PC-3 (cell line): Measurements from ENCODE around the gene CLMN. TPM values are rescaled to one million over a fixed set of nuclear protein-coding genes. Genes with fewer than 3 reads are reported as not detected.

Source experiments
- ATAC-seq: fragments of 200-7000 bp; cut with Tn5 transposase; 2 replicates; pipeline ENCODE4 v1.9.1; 2020; ENCODE audit warnings: mild to moderate bottlenecking, moderate library complexity
- BruUV-seq: library from RNA; stranded (reverse); fragments of 400-500 nt; replicated peaks from 2 replicates; lab custom pipeline; 2021; lab: Mats Ljungman, UMichigan
- CTCF ChIA-PET: fragments of 300-600 bp; sonication (Branson Sonifier 250); formaldehyde crosslinking; loops from one replicate; lab custom pipeline; 2022; ENCODE audit warnings: antibody characterized with exemption; lab: Charles Lee
- POLR2A ChIA-PET: fragments of 300-600 bp; sonication (Branson Sonifier 250); formaldehyde crosslinking; loops from one replicate; lab custom pipeline; 2022; ENCODE audit warnings: antibody characterized with exemption; ENCODE audit not compliant: unreplicated experiment; lab: Charles Lee
- DNase-seq: peaks from one replicate; pipeline ENCODE4 v3.0.0-alpha.2; 2015
- H2AFZ ChIP-seq: fragments of 300-600 bp; sonication (generic); 2 replicates; pipeline ENCODE4 v1.6.0; 2016; ENCODE audit warnings: antibody characterized with exemption, low read length
- H3F3A ChIP-seq: fragments of 300-600 bp; sonication (generic); one replicate; pipeline ENCODE4 v1.6.0; 2017; ENCODE audit warnings: antibody characterized with exemption, low read length, control low read depth, mild to moderate bottlenecking; ENCODE audit not compliant: unreplicated experiment
- H3K27ac ChIP-seq: fragments of 300-600 bp; sonication (generic); 2 replicates; pipeline ENCODE4 v1.5.1; 2016; ENCODE audit warnings: mild to moderate bottlenecking, low read length
- H3K27me3 ChIP-seq: fragments of 300-600 bp; sonication (generic); 2 replicates; pipeline ENCODE4 v1.6.1; 2016; ENCODE audit warnings: low read length, mixed read lengths
- H3K36me3 ChIP-seq: fragments of 300-600 bp; sonication (generic); 2 replicates; pipeline ENCODE4 v1.6.1; 2016; ENCODE audit warnings: low read depth, mixed run types, low read length, mixed read lengths
- H3K4me1 ChIP-seq: fragments of 300-600 bp; sonication (generic); 2 replicates; pipeline ENCODE4 v1.5.1; 2016; ENCODE audit warnings: low read length; ENCODE audit not compliant: insufficient read depth
- H3K4me2 ChIP-seq: fragments of 300-600 bp; sonication (generic); 2 replicates; pipeline ENCODE4 v1.6.0; 2016; ENCODE audit warnings: low read length
- H3K4me3 ChIP-seq: fragments of 300-600 bp; sonication (generic); 2 replicates; pipeline ENCODE4 v1.5.1; 2016; ENCODE audit warnings: mild to moderate bottlenecking, low read length, mixed read lengths
- H3K79me2 ChIP-seq: fragments of 300-600 bp; sonication (generic); 2 replicates; pipeline ENCODE4 v1.6.1; 2017; ENCODE audit warnings: low read length, mixed read lengths
- H3K9ac ChIP-seq: fragments of 300-600 bp; sonication (generic); 2 replicates; pipeline ENCODE4 v1.6.0; 2016; ENCODE audit warnings: mild to moderate bottlenecking, low read length
- H3K9me2 ChIP-seq: fragments of 300-600 bp; sonication (generic); replicated peaks from 2 replicates; pipeline ENCODE4 v1.6.1; 2016; ENCODE audit warnings: mixed run types, low read length, mixed read lengths
- H3K9me3 ChIP-seq: fragments of 300-600 bp; sonication (generic); 2 replicates; pipeline ENCODE4 v1.6.1; 2016; ENCODE audit warnings: low read length, mixed read lengths
- H4K20me1 ChIP-seq: fragments of 300-600 bp; sonication (generic); 2 replicates; pipeline ENCODE4 v1.6.1; 2016; ENCODE audit warnings: low read length, mixed read lengths
- CTCF ChIP-seq: fragments of 300-600 bp; sonication (generic); conservative IDR thresholded peaks from 2 replicates; pipeline ENCODE4 v1.5.1; 2017; ENCODE audit warnings: antibody characterized with exemption, low read depth, mild to moderate bottlenecking, low read length
- EZH2 ChIP-seq: fragments of 300-600 bp; sonication (generic); IDR thresholded peaks from one replicate; pipeline ENCODE4 v1.6.1; 2017; ENCODE audit warnings: antibody characterized with exemption, mild to moderate bottlenecking, low read length; ENCODE audit not compliant: unreplicated experiment
- EZH2phosphoT487 ChIP-seq: fragments of 300-600 bp; sonication (generic); IDR thresholded peaks from 2 replicates; pipeline ENCODE4 v1.6.1; 2018; ENCODE audit warnings: mild to moderate bottlenecking, antibody characterized with exemption, low read length, borderline replicate concordance
- intact Hi-C: fragments of 100-400 bp; cut with micrococcal nuclease; formaldehyde crosslinking; loops from 2 replicates; pipeline ENCODE4 v1.9.0; 2023
- total RNA-seq: library from RNA; depleted of rRNA; stranded (reverse); fragments of >200 nt; gene quantifications from 2 replicates; pipeline ENCODE4 v1.2.3, GENCODE V29; 2014

CLMN gene
- total RNA-seq, 1 experiment from 2014 or later, result 3.5 TPM

GRCh38 chr14:95273001-95273978 lies 46.4 kb downstream of the CLMN start:
- ChIA-PET CTCF (no interaction called here), POLR2A (no interaction called here)
- DNase-seq, result no peak
- Histone ChIP-seq H3K27ac (no peak overlapping the region), H3K4me2 (no peak overlapping the region), H3K79me2 (no peaks in the 10 kb centered on the region), H4K20me1 (no peaks in the 10 kb centered on the region), H3K4me3 (no peak overlapping the region), H3K27me3 (no peaks in the 10 kb centered on the region), H3K9ac (no peak overlapping the region), H2AFZ (no peak overlapping the region), H3K4me1 (0 out of 2 replicates have a peak, but pooled peaks cover 3% of the 10 kb centered on the region), H3K9me2 (no peaks in the 10 kb centered on the region), H3K9me3 (no peaks in the 10 kb centered on the region), H3K36me3 (no peaks in the 10 kb centered on the region), H3F3A (no peaks in the 10 kb centered on the region)
- TF ChIP-seq CTCF (no peak), EZH2 (no peak), EZH2phosphoT487 (no peak)
- intact Hi-C loops, result no loop called here
- ATAC-seq, result no peak
- BruUV-seq, result no TSS peak

- Histone ChIP-seq H3K4me1 (0 out of 2 replicates have a peak, but pooled peaks cover 3% of the 10 kb centered on the region), H3K36me3 (no peaks in the 10 kb centered on the region), H3K4me3 (no peak overlapping the region), H3K9me2 (no peaks in the 10 kb centered on the region), H3F3A (no peaks in the 10 kb centered on the region), H3K27ac (no peak overlapping the region), H3K9ac (no peak overlapping the region), H3K9me3 (0 out of 2 replicates have a peak, but pooled peaks cover 4% of the 10 kb centered on the region), H3K79me2 (no peaks in the 10 kb centered on the region), H3K4me2 (no peak overlapping the region), H2AFZ (no peak overlapping the region), H4K20me1 (no peaks in the 10 kb centered on the region), H3K27me3 (no peaks in the 10 kb centered on the region)
- intact Hi-C loops, result no loop called here
- BruUV-seq, result no TSS peak
- DNase-seq (no peak), ATAC-seq (no peak)
- TF ChIP-seq CTCF (no peak), EZH2 (no peak), EZH2phosphoT487 (no peak)
- CTCF ChIA-PET, result no interaction called here
- POLR2A ChIA-PET, result no interaction called here
Observed at GRCh38 chr14:95272057-95272456, 47.7 kb downstream of the CLMN start.

- H3K27ac ChIP-seq, result no peak overlapping the region
- CTCF ChIA-PET, result no interaction called here
- no peak overlapping the region for H3K4me2 ChIP-seq
Observed at GRCh38 chr14:95270203-95270602, 49.5 kb downstream of the CLMN start.

More at GRCh38 chr14:95270203-95270602, 49.5 kb downstream of the CLMN start:
- no peak for DNase-seq
- intact Hi-C loops, result no loop called here
- Histone ChIP-seq H3K9me2 (no peaks in the 10 kb centered on the region), H3F3A (no peaks in the 10 kb centered on the region), H3K27me3 (no peaks in the 10 kb centered on the region), H3K4me3 (no peak overlapping the region), H3K4me1 (peaks cover 11% of the 10 kb centered on the region), H4K20me1 (no peaks in the 10 kb centered on the region), H3K36me3 (peaks cover 5% of the 10 kb centered on the region), H2AFZ (no peak overlapping the region), H3K9ac (no peak overlapping the region), H3K79me2 (no peaks in the 10 kb centered on the region), H3K9me3 (peaks cover 11% of the 10 kb centered on the region; the same call in 1 of the 2 replicates)
- no peak for TF ChIP-seq EZH2
- TF ChIP-seq EZH2phosphoT487, result no peak
- no peak for TF ChIP-seq CTCF
- no TSS peak for BruUV-seq
- POLR2A ChIA-PET, result no interaction called here
- ATAC-seq, result no peak
